KMS-11 (cell line): ENCODE results near the gene PDE4D.

Experiments used
- H2AFZ ChIP-seq: fragments of 200-600 bp; sonication (generic); 2 replicates; pipeline ENCODE4 v1.6.1; 2016; ENCODE audit warnings: antibody characterized with exemption, mixed run types, low read depth
- H3K27ac ChIP-seq: fragments of 200-600 bp; sonication (generic); 2 replicates; pipeline ENCODE4 v1.6.1; 2016; ENCODE audit warnings: mild to moderate bottlenecking, mixed run types
- H3K27me3 ChIP-seq: fragments of 200-600 bp; sonication (generic); 2 replicates; pipeline ENCODE4 v1.6.1; 2017; ENCODE audit warnings: mild to moderate bottlenecking, low read depth, mixed run types, moderate library complexity; ENCODE audit not compliant: insufficient read depth
- H3K36me3 ChIP-seq: fragments of 200-600 bp; sonication (generic); 2 replicates; pipeline ENCODE4 v1.6.1; 2017; ENCODE audit warnings: mild to moderate bottlenecking, mixed run types; ENCODE audit not compliant: insufficient read depth
- H3K4me1 ChIP-seq: fragments of 200-600 bp; sonication (generic); 2 replicates; pipeline ENCODE4 v1.6.1; 2016; ENCODE audit warnings: mild to moderate bottlenecking, low read depth, mixed run types; ENCODE audit not compliant: poor library complexity, severe bottlenecking
- H3K4me2 ChIP-seq: fragments of 200-600 bp; sonication (generic); 2 replicates; pipeline ENCODE4 v1.7.0; 2016; ENCODE audit warnings: mild to moderate bottlenecking, mixed run types
- H3K4me3 ChIP-seq: fragments of 200-600 bp; sonication (generic); IDR thresholded peaks from 2 replicates; pipeline ENCODE4 v1.6.1; 2017; ENCODE audit warnings: low read depth, low read length, mixed read lengths; ENCODE audit not compliant: insufficient read depth
- H3K79me2 ChIP-seq: fragments of 200-600 bp; sonication (generic); 2 replicates; pipeline ENCODE4 v1.6.1; 2016; ENCODE audit warnings: low read depth, mixed run types; ENCODE audit not compliant: insufficient read depth
- H3K9ac ChIP-seq: fragments of 200-600 bp; sonication (generic); 2 replicates; pipeline ENCODE4 v1.6.1; 2016; ENCODE audit warnings: mild to moderate bottlenecking, mixed run types
- H4K20me1 ChIP-seq: fragments of 200-600 bp; sonication (generic); 2 replicates; pipeline ENCODE4 v1.6.1; 2016; ENCODE audit warnings: mild to moderate bottlenecking, mixed run types; ENCODE audit not compliant: insufficient read depth
- CTCF ChIP-seq: fragments of 200-600 bp; sonication (generic); conservative IDR thresholded peaks from 2 replicates; pipeline ENCODE4 v1.6.1; 2017; ENCODE audit warnings: low read depth, mild to moderate bottlenecking, antibody characterized with exemption, low read length, moderate library complexity, mixed read lengths

PDE4D gene

GRCh38 chr5:59036274-59036961, 857.1 kb downstream of the PDE4D start:
- Histone ChIP-seq H3K79me2 (peaks cover 100% of the 10 kb centered on the region), H3K27me3 (no peaks in the 10 kb centered on the region), H3K4me3 (no peak overlapping the region), H3K27ac (peak overlapping the region; percentile 94), H3K36me3 (peaks cover 8% of the 10 kb centered on the region; the same call in 1 of the 2 replicates), H3K4me2 (peak overlapping the region; percentile 94), H4K20me1 (no peaks in the 10 kb centered on the region), H2AFZ (no peak overlapping the region), H3K9ac (peak overlapping the region; percentile 94), H3K4me1 (peaks cover 56% of the 10 kb centered on the region)
- TF ChIP-seq CTCF, result no peak

DNA sequence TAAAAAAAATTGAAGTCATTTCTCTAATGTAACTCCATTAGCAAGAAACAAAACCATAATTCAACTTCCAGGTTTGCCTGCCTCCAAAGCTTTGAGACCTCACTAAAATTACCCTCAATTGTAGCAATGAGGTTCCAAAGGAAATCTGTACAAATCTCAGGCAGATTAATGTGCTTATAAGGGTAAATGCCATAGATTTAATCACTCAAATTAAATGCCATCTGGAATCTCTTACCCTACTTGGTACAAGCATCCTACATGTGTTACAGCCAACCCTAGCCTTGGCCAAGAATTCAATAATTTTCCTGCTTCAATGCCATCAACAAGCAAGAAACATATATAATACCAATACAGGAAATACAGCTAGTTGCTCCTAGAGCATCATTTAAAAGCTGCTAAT, 857.8 kb downstream of the PDE4D start:
- Histone ChIP-seq H2AFZ (no peak overlapping the region), H3K4me3 (no peak overlapping the region), H3K4me2 (peak overlapping the region; percentile 94), H3K27me3 (no peaks in the 10 kb centered on the region), H4K20me1 (no peaks in the 10 kb centered on the region), H3K4me1 (peaks cover 49% of the 10 kb centered on the region), H3K36me3 (peaks cover 8% of the 10 kb centered on the region; the same call in 1 of the 2 replicates), H3K9ac (peak overlapping the region; percentile 94), H3K79me2 (peaks cover 100% of the 10 kb centered on the region), H3K27ac (peak overlapping the region; percentile 94)
- TF ChIP-seq CTCF, result no peak

DNA sequence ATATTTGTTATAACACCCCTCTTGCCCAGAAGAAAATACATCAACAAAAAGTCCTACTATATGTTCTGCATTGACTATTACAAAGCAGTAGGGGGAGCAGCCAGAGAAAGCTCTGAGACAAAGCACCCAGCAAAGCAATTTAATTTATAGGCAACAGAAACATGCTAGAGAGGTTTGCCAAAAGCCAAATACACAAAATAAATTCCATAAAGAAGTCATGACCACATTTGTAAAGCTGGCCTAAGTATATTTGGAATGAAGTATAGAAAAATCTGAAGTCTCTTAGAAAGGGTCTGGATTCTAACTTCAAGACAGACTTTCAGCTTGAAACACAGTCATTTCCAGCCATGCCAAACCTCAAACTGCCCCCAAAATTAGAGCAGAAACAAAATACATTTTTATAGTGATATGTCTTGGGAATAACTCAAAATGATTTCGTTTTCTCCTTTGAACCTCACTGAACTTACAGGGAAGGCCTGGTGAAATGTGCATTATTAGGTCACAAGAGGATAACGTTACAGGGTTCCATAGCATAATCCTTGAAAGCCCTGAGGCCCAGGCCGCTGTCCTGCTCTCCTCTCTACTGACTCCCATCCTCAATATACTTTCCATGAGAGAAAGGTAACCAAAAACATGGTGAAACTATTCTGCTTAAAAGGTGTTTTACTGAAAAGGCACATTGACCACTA, 858.9 kb downstream of the PDE4D start:
- Histone ChIP-seq H3K4me1 (peaks cover 48% of the 10 kb centered on the region), H3K9ac (peak overlapping the region; percentile 94), H3K4me2 (peak overlapping the region; percentile 94), H3K79me2 (peaks cover 100% of the 10 kb centered on the region), H3K27ac (peak overlapping the region; percentile 94), H3K4me3 (no peak overlapping the region), H2AFZ (no peak overlapping the region), H4K20me1 (no peaks in the 10 kb centered on the region), H3K27me3 (no peaks in the 10 kb centered on the region), H3K36me3 (peaks cover 8% of the 10 kb centered on the region)
- TF ChIP-seq CTCF, result peak; percentile 92

DNA sequence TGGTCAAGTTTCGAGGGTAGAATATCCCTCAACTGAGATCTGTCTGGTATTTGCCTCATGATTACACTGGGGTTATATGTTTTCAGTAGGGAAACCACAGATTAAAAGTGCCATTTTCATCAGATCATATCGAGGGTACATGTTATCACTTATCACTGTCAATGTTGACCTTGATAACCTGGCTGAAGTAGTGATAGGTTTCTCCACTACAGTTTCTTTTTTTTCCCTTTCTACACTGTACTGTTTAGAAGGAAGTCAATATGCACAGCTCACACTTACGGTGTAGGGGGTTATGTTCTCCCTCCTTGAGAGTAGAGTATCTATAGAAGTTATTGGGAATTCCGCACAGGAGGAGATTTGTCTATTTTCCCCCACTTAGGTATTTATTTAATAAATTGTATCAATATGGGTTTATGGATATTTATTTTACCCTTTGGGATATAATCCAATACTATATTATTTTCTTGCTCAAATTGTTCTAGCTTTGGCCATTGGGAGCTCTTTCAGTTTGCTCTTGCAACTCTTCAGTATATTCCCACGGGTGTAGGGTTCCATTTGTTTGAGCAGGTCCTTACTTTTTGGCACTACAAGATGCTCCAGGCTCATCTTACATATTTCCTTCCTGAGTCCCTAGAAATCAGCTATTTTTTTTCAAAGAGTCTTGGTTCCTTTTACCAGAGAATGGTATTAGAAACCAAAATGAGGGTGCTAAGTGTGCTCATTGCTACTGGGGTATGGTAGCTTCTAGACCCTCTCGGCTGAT, 866.2 kb downstream of the PDE4D start:
- H3K36me3 ChIP-seq, result peaks cover 2% of the 10 kb centered on the region; the same call in 1 of the 2 replicates
- H2AFZ ChIP-seq, result no peak overlapping the region
- H3K4me3 ChIP-seq, result no peak overlapping the region
- H3K4me2 ChIP-seq, result no peak overlapping the region
- H3K4me1 ChIP-seq, result peaks cover 68% of the 10 kb centered on the region
- no peak overlapping the region for H3K27ac ChIP-seq
- no peaks in the 10 kb centered on the region for H3K27me3 ChIP-seq
- TF ChIP-seq CTCF, result no peak
- peaks cover 100% of the 10 kb centered on the region for H3K79me2 ChIP-seq
- H3K9ac ChIP-seq, result no peak overlapping the region
- H4K20me1 ChIP-seq, result peaks cover 13% of the 10 kb centered on the region
